ENCODE measurements around the gene VIPR2.

The VIPR2 gene

GRCh38 chr7:159071260-159071659 is 73.4 kb downstream of the VIPR2 start:
- H3K9me3 ChIP-seq (ENCODE audit: control insufficient read depth, insufficient read depth, low read length): no peaks in the 10 kb centered on the region
- H3F3A ChIP-seq (ENCODE audit: control insufficient read depth, insufficient read depth): no peaks in the 10 kb centered on the region
- no peak overlapping the region for H3K4me3 ChIP-seq (ENCODE audit: low read length)
- H3K36me3 ChIP-seq (ENCODE audit: control insufficient read depth, low read length): no peaks in the 10 kb centered on the region
- no peaks in the 10 kb centered on the region for H3K27me3 ChIP-seq (ENCODE audit: control insufficient read depth, low read length)
- no peak overlapping the region for H3K27ac ChIP-seq (ENCODE audit: low read depth, low read length)
- no peaks in the 10 kb centered on the region for H3K79me2 ChIP-seq (ENCODE audit: control insufficient read depth, low read length)
- H3K9me2 ChIP-seq (replicated peaks; ENCODE audit: control insufficient read depth, low read length): no peaks in the 10 kb centered on the region
- H3K4me1 ChIP-seq (ENCODE audit: control insufficient read depth, low read length): no peaks in the 10 kb centered on the region
- no peaks in the 10 kb centered on the region for H4K20me1 ChIP-seq (ENCODE audit: control insufficient read depth, insufficient read depth, low read depth, low read length)
- TF ChIP-seq CTCF (IDR thresholded peaks at IDR 0.05; ENCODE audit: low read depth, low read length, poor library complexity, severe bottlenecking): no peak
- no peak for TF ChIP-seq EZH2phosphoT487 (IDR thresholded peaks at IDR 0.05; ENCODE audit: borderline replicate concordance, low read length)
- H3K4me2 ChIP-seq (ENCODE audit: low read length): no peak overlapping the region

DNA sequence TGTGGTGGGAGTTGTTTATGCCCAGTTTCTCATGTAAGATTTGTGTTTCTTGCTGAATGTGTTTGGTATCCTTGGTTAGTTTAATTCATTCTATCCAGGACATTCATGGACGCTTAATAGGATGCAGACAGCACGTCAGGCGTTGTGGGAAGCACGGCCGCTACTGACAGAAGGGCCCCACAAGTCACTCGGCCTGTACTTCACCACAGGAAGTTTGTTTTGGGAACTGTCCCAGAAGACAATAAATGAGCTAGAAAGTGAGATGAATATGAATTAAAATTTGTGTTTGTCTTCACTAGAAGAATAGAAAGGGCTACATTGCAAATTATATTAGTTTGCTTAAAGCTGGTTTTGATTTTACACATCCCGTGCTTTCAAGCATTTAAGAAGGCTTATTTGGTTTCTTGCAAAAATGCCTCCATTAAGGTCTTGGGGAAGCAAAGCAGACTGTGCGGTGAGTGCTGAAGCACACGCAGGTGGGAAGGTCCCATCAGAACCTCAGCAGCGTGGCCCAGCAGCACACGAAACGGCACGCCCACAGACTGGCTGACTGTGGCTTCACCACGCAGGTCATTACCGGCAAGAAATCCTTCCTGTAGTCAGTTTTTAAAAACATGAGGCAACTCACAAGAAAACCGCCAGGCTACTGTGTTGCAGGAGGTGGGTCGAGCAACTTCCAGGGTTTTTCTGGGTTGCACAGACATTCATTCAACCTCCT is 74.1 kb downstream of the VIPR2 start:
- Histone ChIP-seq H3K9me2 (replicated peaks; ENCODE audit: control insufficient read depth, low read length) (no peaks in the 10 kb centered on the region), H3K9me3 (ENCODE audit: control insufficient read depth, insufficient read depth, low read length) (no peaks in the 10 kb centered on the region), H3K36me3 (ENCODE audit: control insufficient read depth, low read length) (no peaks in the 10 kb centered on the region), H3K4me3 (ENCODE audit: low read length) (no peak overlapping the region), H4K20me1 (ENCODE audit: control insufficient read depth, insufficient read depth, low read depth, low read length) (no peaks in the 10 kb centered on the region), H3K27me3 (ENCODE audit: control insufficient read depth, low read length) (no peaks in the 10 kb centered on the region), H3F3A (ENCODE audit: control insufficient read depth, insufficient read depth) (no peaks in the 10 kb centered on the region), H3K79me2 (ENCODE audit: control insufficient read depth, low read length) (no peaks in the 10 kb centered on the region), H3K4me1 (ENCODE audit: control insufficient read depth, low read length) (no peaks in the 10 kb centered on the region), H3K4me2 (ENCODE audit: low read length) (no peak overlapping the region), H3K27ac (ENCODE audit: low read depth, low read length) (no peak overlapping the region)
- TF ChIP-seq EZH2phosphoT487 (IDR thresholded peaks at IDR 0.05; ENCODE audit: borderline replicate concordance, low read length) (no peak), CTCF (IDR thresholded peaks at IDR 0.05; ENCODE audit: low read depth, low read length, poor library complexity, severe bottlenecking) (no peak)

GRCh38 chr7:159068893-159069448 is 75.7 kb downstream of the VIPR2 start:
- Histone ChIP-seq H3F3A (ENCODE audit: control insufficient read depth, insufficient read depth) (no peaks in the 10 kb centered on the region), H3K4me2 (ENCODE audit: low read length) (no peak overlapping the region), H3K27me3 (ENCODE audit: control insufficient read depth, low read length) (no peaks in the 10 kb centered on the region), H3K27ac (ENCODE audit: low read depth, low read length) (no peak overlapping the region), H3K9me3 (ENCODE audit: control insufficient read depth, insufficient read depth, low read length) (no peaks in the 10 kb centered on the region; the same call in 1 of the 2 replicates), H3K79me2 (ENCODE audit: control insufficient read depth, low read length) (no peaks in the 10 kb centered on the region), H3K4me1 (ENCODE audit: control insufficient read depth, low read length) (no peaks in the 10 kb centered on the region), H3K36me3 (ENCODE audit: control insufficient read depth, low read length) (no peaks in the 10 kb centered on the region), H3K9me2 (replicated peaks; ENCODE audit: control insufficient read depth, low read length) (no peaks in the 10 kb centered on the region), H4K20me1 (ENCODE audit: control insufficient read depth, insufficient read depth, low read depth, low read length) (no peaks in the 10 kb centered on the region), H3K4me3 (ENCODE audit: low read length) (no peak overlapping the region)
- no peak for TF ChIP-seq CTCF (IDR thresholded peaks at IDR 0.05; ENCODE audit: low read depth, low read length, poor library complexity, severe bottlenecking)
- TF ChIP-seq EZH2phosphoT487 (IDR thresholded peaks at IDR 0.05; ENCODE audit: borderline replicate concordance, low read length): no peak
